Left hindlimb (tissue), 1 donor: Measurements from ENCODE around the gene EP300.

ENCODE experiments used
- DNase-seq: peaks from one replicate; pipeline ENCODE4 v3.0.0-alpha.2; 2018

The EP300 gene

DNA sequence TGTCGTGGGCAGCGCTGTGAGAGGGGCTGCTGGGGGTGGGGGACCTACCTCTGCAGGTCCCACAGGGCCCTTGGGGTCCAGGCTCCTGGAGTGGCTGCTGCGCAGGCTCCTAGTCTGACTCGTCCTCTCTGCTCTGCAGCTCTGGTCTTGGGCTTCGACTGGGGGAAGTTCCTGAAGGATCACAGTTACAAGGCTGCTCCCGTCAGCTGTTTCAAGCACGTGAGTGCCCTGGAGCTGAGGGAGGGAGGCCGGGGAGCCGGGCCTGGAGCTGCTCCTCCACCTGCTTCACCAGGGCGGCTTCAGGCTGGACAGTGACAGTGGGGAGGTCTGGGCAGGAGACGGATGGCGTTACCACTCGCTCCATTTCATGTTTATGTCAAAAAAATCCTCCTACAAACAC is 124.6 kb downstream of the EP300 start:
- no peak for DNase-seq

DNA sequence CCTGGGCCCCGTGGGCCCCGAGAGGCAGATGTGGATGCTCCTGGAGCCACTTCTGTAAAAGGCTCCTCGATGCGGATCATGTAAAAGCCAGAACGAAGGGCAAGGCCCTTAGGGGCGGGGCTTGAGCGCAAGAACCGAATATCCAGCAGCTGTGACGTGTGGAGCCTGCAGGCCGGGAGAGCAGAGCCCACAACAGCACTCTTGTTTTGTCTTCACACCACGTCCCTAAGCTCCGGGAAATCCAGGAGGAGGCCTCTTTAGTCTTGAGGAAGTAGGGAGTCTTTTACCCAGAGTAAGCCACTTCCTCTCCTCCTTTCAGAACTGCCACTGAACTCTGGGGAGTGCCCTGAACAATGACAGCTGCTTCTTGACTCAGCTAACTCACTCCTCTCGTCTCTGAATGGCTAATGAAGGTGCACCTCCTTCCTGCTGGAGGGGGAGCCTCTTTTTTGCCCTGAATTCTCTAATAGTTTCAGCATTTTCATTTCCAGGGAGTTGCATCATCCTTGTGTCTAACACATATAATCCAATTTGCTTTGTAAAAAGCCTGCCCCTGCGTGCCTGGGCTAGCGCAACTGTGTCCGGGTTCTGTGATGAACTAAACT is 125.3 kb downstream of the EP300 start:
- DNase-seq, result no peak

DNA sequence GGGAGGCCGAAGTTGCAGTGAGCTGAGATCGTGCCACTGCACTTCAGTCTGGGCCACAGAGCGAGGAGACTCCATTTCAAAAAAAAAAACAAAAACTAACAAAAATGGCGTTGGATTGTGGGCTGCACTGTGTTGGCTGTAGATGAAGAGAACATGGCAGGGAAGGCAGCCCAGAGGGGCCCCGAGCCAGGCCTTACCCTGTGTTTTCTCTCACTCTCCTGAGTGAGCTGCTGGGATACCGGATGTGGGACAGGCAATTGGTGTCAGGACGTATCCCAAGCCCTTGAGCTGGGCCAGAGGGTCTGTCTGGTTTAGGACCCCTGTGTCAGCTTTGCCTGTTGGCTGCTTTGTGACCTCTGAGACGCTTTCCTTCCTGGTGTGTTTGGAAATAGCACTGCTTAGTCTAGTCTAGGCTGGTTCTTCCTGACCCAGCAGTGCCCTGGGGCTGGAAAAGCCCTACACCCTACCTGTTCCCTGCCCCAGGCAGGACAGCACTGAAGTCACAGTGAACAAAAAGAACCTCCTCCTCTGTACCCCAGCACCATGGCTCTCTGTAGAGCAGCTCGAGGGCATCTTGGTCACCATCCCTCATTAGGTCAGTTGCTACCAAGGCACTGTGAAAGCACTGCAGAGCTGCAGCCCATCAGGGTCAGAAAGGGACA is 130.6 kb downstream of the EP300 start:
- DNase-seq, result no peak

- DNase-seq, result no peak
Measured at GRCh38 chr22:41223535-41223934, 131.1 kb downstream of the EP300 start.

GRCh38 chr22:41226723-41227655 is 134.6 kb downstream of the EP300 start:
- DNase-seq, result no peak

GRCh38 chr22:41229215-41229614 is 136.8 kb downstream of the EP300 start:
- DNase-seq, result no peak
